HG02798 (cell line): ENCODE results near the gene IL2RG.

Source experiments
- ATAC-seq: cut with Tn5 transposase; IDR thresholded peaks from one replicate; pipeline ENCODE4 v1.9.1; 2021; ENCODE audit warnings: mild to moderate bottlenecking; ENCODE audit not compliant: unreplicated experiment, poor library complexity

Gene IL2RG

GRCh38 chrX:71109051-71109450 lies 2.3 kb downstream of the IL2RG start:
- no peak for ATAC-seq

- ATAC-seq = no peak
These were observed 3.5 kb downstream of the IL2RG start for GRCh38 chrX:71107762-71108360.

GRCh38 chrX:71107245-71107644 lies 4.1 kb downstream of the IL2RG start:
- ATAC-seq = no peak

- no peak for ATAC-seq
These were observed 5.0 kb downstream of the IL2RG start, which contains the start of gene CXorf65 for GRCh38 chrX:71106427-71106826. Gene CXorf65, minus strand, starts transcription at chrX:71106740. Its CDS starts 184 bp downstream, at chrX:71106556.

- ATAC-seq = no peak
These were observed 5.7 kb downstream of the IL2RG start for GRCh38 chrX:71105628-71106027.

GRCh38 chrX:71103110-71103983 lies 8.0 kb downstream of the IL2RG start:
- no peak for ATAC-seq

- no peak for ATAC-seq
These were observed 9.1 kb downstream of the IL2RG start for GRCh38 chrX:71102292-71102691.

GRCh38 chrX:71100581-71101505 lies 10.5 kb downstream of the IL2RG start:
- ATAC-seq = no peak

- no peak for ATAC-seq
These were observed 11.6 kb downstream of the IL2RG start for GRCh38 chrX:71099736-71100135.

- ATAC-seq = no peak
These were observed 12.3 kb downstream of the IL2RG start for GRCh38 chrX:71098951-71099506.

GRCh38 chrX:71098302-71098701 lies 13.1 kb downstream of the IL2RG start:
- ATAC-seq = no peak

- no peak for ATAC-seq
These were observed 14.7 kb downstream of the IL2RG start for GRCh38 chrX:71096760-71097032.

GRCh38 chrX:71095981-71096759 lies 15.2 kb downstream of the IL2RG start:
- peak; percentile 22 for ATAC-seq

GRCh38 chrX:71095555-71095980 lies 15.8 kb downstream of the IL2RG start, which contains the start of gene FOXO4:
Gene FOXO4, plus strand, starts transcription at chrX:71095851. Its CDS starts 678 bp downstream, at chrX:71096529.
- peak; percentile 94 for ATAC-seq

GRCh38 chrX:71095033-71095432 lies 16.3 kb downstream of the IL2RG start:
- no peak for ATAC-seq

GRCh38 chrX:71091263-71091662 lies 20.1 kb downstream of the IL2RG start:
- no peak for ATAC-seq

- ATAC-seq = no peak
These were observed 25.5 kb downstream of the IL2RG start for GRCh38 chrX:71085900-71086299.

- ATAC-seq = no peak
These were observed 28.6 kb downstream of the IL2RG start for GRCh38 chrX:71082822-71083221.

GRCh38 chrX:71082124-71082647 lies 29.2 kb downstream of the IL2RG start:
- ATAC-seq = no peak
